PC-3 (cell line): ENCODE data around the gene KLHL14. TPM values are rescaled to one million over a fixed set of nuclear protein-coding genes. Genes with fewer than 3 reads are reported as not detected.

Experiments
- ATAC-seq: fragments of 200-7000 bp; cut with Tn5 transposase; 2 replicates; pipeline ENCODE4 v1.9.1; 2020; ENCODE audit warnings: mild to moderate bottlenecking, moderate library complexity
- BruUV-seq: library from RNA; stranded (reverse); fragments of 400-500 nt; replicated peaks from 2 replicates; lab custom pipeline; 2021; lab: Mats Ljungman, UMichigan
- CTCF ChIA-PET: fragments of 300-600 bp; sonication (Branson Sonifier 250); formaldehyde crosslinking; loops from one replicate; lab custom pipeline; 2022; ENCODE audit warnings: antibody characterized with exemption; lab: Charles Lee
- POLR2A ChIA-PET: fragments of 300-600 bp; sonication (Branson Sonifier 250); formaldehyde crosslinking; loops from one replicate; lab custom pipeline; 2022; ENCODE audit warnings: antibody characterized with exemption; ENCODE audit not compliant: unreplicated experiment; lab: Charles Lee
- DNase-seq: peaks from one replicate; pipeline ENCODE4 v3.0.0-alpha.2; 2015
- H2AFZ ChIP-seq: fragments of 300-600 bp; sonication (generic); 2 replicates; pipeline ENCODE4 v1.6.0; 2016; ENCODE audit warnings: antibody characterized with exemption, low read length
- H3F3A ChIP-seq: fragments of 300-600 bp; sonication (generic); one replicate; pipeline ENCODE4 v1.6.0; 2017; ENCODE audit warnings: antibody characterized with exemption, low read length, control low read depth, mild to moderate bottlenecking; ENCODE audit not compliant: unreplicated experiment
- H3K27ac ChIP-seq: fragments of 300-600 bp; sonication (generic); 2 replicates; pipeline ENCODE4 v1.5.1; 2016; ENCODE audit warnings: mild to moderate bottlenecking, low read length
- H3K27me3 ChIP-seq: fragments of 300-600 bp; sonication (generic); 2 replicates; pipeline ENCODE4 v1.6.1; 2016; ENCODE audit warnings: low read length, mixed read lengths
- H3K36me3 ChIP-seq: fragments of 300-600 bp; sonication (generic); 2 replicates; pipeline ENCODE4 v1.6.1; 2016; ENCODE audit warnings: low read depth, mixed run types, low read length, mixed read lengths
- H3K4me1 ChIP-seq: fragments of 300-600 bp; sonication (generic); 2 replicates; pipeline ENCODE4 v1.5.1; 2016; ENCODE audit warnings: low read length; ENCODE audit not compliant: insufficient read depth
- H3K4me2 ChIP-seq: fragments of 300-600 bp; sonication (generic); 2 replicates; pipeline ENCODE4 v1.6.0; 2016; ENCODE audit warnings: low read length
- H3K4me3 ChIP-seq: fragments of 300-600 bp; sonication (generic); 2 replicates; pipeline ENCODE4 v1.5.1; 2016; ENCODE audit warnings: mild to moderate bottlenecking, low read length, mixed read lengths
- H3K79me2 ChIP-seq: fragments of 300-600 bp; sonication (generic); 2 replicates; pipeline ENCODE4 v1.6.1; 2017; ENCODE audit warnings: low read length, mixed read lengths
- H3K9ac ChIP-seq: fragments of 300-600 bp; sonication (generic); 2 replicates; pipeline ENCODE4 v1.6.0; 2016; ENCODE audit warnings: mild to moderate bottlenecking, low read length
- H3K9me2 ChIP-seq: fragments of 300-600 bp; sonication (generic); replicated peaks from 2 replicates; pipeline ENCODE4 v1.6.1; 2016; ENCODE audit warnings: mixed run types, low read length, mixed read lengths
- H3K9me3 ChIP-seq: fragments of 300-600 bp; sonication (generic); 2 replicates; pipeline ENCODE4 v1.6.1; 2016; ENCODE audit warnings: low read length, mixed read lengths
- H4K20me1 ChIP-seq: fragments of 300-600 bp; sonication (generic); 2 replicates; pipeline ENCODE4 v1.6.1; 2016; ENCODE audit warnings: low read length, mixed read lengths
- CTCF ChIP-seq: fragments of 300-600 bp; sonication (generic); conservative IDR thresholded peaks from 2 replicates; pipeline ENCODE4 v1.5.1; 2017; ENCODE audit warnings: antibody characterized with exemption, low read depth, mild to moderate bottlenecking, low read length
- EZH2 ChIP-seq: fragments of 300-600 bp; sonication (generic); IDR thresholded peaks from one replicate; pipeline ENCODE4 v1.6.1; 2017; ENCODE audit warnings: antibody characterized with exemption, mild to moderate bottlenecking, low read length; ENCODE audit not compliant: unreplicated experiment
- EZH2phosphoT487 ChIP-seq: fragments of 300-600 bp; sonication (generic); IDR thresholded peaks from 2 replicates; pipeline ENCODE4 v1.6.1; 2018; ENCODE audit warnings: mild to moderate bottlenecking, antibody characterized with exemption, low read length, borderline replicate concordance
- intact Hi-C: fragments of 100-400 bp; cut with micrococcal nuclease; formaldehyde crosslinking; loops from 2 replicates; pipeline ENCODE4 v1.9.0; 2023
- total RNA-seq: library from RNA; depleted of rRNA; stranded (reverse); fragments of >200 nt; gene quantifications from 2 replicates; pipeline ENCODE4 v1.2.3, GENCODE V29; 2014

Gene KLHL14
- total RNA-seq, 1 experiment from 2014 or later, result not detected

- no peaks in the 10 kb centered on the region for H3K79me2 ChIP-seq
- no peaks in the 10 kb centered on the region for H4K20me1 ChIP-seq
- H3K36me3 ChIP-seq, result no peaks in the 10 kb centered on the region
- DNase-seq (no peak), ATAC-seq (no peak)
- no peaks in the 10 kb centered on the region for H3K9me3 ChIP-seq
- ChIA-PET CTCF (no interaction called here), POLR2A (no interaction called here)
- no peaks in the 10 kb centered on the region for H3K27me3 ChIP-seq
- intact Hi-C loops, result no loop called here
- no peak overlapping the region for H2AFZ ChIP-seq
- no peak overlapping the region for H3K4me2 ChIP-seq
- TF ChIP-seq CTCF (no peak), EZH2 (no peak), EZH2phosphoT487 (no peak)
- no peak overlapping the region for H3K27ac ChIP-seq
- H3K9ac ChIP-seq, result no peak overlapping the region
- no peaks in the 10 kb centered on the region for H3F3A ChIP-seq
- H3K9me2 ChIP-seq, result no peaks in the 10 kb centered on the region
- no TSS peak for BruUV-seq
- no peaks in the 10 kb centered on the region for H3K4me1 ChIP-seq
- H3K4me3 ChIP-seq, result no peak overlapping the region
Measured at GRCh38 chr18:32802591-32803451, 30.0 kb upstream of the KLHL14 start.

GRCh38 chr18:32801228-32801627, 28.4 kb upstream of the KLHL14 start:
- H3K79me2 ChIP-seq, result no peaks in the 10 kb centered on the region
- no peak overlapping the region for H3K9ac ChIP-seq
- no peaks in the 10 kb centered on the region for H3K36me3 ChIP-seq
- POLR2A ChIA-PET, result no interaction called here
- H3K9me3 ChIP-seq, result no peaks in the 10 kb centered on the region
- no peaks in the 10 kb centered on the region for H3F3A ChIP-seq
- CTCF ChIA-PET, result no interaction called here
- no peaks in the 10 kb centered on the region for H4K20me1 ChIP-seq
- BruUV-seq, result no TSS peak
- TF ChIP-seq EZH2, result no peak
- TF ChIP-seq EZH2phosphoT487, result no peak
- TF ChIP-seq CTCF, result no peak
- H3K27me3 ChIP-seq, result no peaks in the 10 kb centered on the region
- H3K27ac ChIP-seq, result no peak overlapping the region
- intact Hi-C loops, result no loop called here
- H3K4me1 ChIP-seq, result no peaks in the 10 kb centered on the region
- ATAC-seq (no peak), DNase-seq (no peak)
- H3K4me2 ChIP-seq, result no peak overlapping the region
- H3K4me3 ChIP-seq, result no peak overlapping the region
- H3K9me2 ChIP-seq, result no peaks in the 10 kb centered on the region
- no peak overlapping the region for H2AFZ ChIP-seq
